Suprapubic skin (tissue), 4 donors: ENCODE results near the gene TANC1.
"Not testable (repeated sequence)": the region's sequence is repeated elsewhere in the genome, so short reads cannot be mapped to it uniquely, and the experiment has no call there.

ENCODE experiments used
- EP300 ChIP-seq: sonication (generic); formaldehyde crosslinking; IDR thresholded peaks from one replicate; pipeline ENCODE4 v1.6.1; 2017; ENCODE audit warnings: antibody characterized with exemption
- POLR2A ChIP-seq, 2 donors: fragments of 450-650 bp; IDR thresholded peaks; one replicate each; pipeline ENCODE4 v1.6.1; 2017; ENCODE audit warnings: antibody characterized with exemption in 2 of 2, mild to moderate bottlenecking in 2 of 2, moderate library complexity in 2 of 2
- POLR2AphosphoS5 ChIP-seq, 3 donors: sonication (generic); formaldehyde crosslinking; IDR thresholded peaks; one replicate each; pipeline ENCODE4 v1.6.1; 2017; ENCODE audit warnings: antibody characterized with exemption in 3 of 3
- TF ChIP-seq, protein P1 (sequence below), 2 donors: fragments of 200-600 bp in 1 of 2; fragments of 450-650 bp in 1 of 2; sonication (generic) in 1 of 2; IDR thresholded peaks; one replicate each; pipeline ENCODE4 v1.5.1; 2016 to 2019; ENCODE audit warnings: antibody characterized with exemption in 2 of 2, mild to moderate bottlenecking in 1 of 2, moderate library complexity in 1 of 2

DNA sequence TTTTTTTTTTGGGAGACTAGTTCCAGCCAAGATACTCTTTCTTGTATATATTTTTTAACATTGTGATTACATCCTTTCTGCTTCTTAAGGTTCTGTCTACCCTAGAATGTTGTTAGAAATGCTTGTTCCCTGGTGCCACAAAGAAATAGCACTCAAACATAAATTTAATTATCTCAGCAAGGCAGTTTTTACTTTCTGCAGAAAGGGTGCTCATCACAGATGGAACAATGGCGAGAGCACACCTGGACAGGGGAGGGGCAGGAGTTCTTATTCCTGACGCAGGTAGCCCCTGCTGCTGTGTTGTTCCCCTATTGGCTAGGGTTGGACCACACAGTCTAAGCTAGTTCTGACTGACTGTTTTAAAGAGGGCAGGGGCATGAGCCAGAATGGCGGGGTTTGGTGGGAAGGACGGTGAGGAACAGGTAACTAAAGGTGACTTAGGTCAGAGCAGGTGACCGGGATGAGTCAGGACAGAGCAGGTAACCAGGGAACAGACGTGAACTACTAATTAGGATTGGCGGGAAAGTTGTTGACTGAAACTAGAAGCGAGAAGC, 127.9 kb downstream of the TANC1 start:
- TF ChIP-seq POLR2AphosphoS5 (IDR thresholded peaks at IDR 0.05); POLR2A (IDR thresholded peaks at IDR 0.05); EP300: not testable (repeated sequence)
- TF ChIP-seq, protein P1, sequence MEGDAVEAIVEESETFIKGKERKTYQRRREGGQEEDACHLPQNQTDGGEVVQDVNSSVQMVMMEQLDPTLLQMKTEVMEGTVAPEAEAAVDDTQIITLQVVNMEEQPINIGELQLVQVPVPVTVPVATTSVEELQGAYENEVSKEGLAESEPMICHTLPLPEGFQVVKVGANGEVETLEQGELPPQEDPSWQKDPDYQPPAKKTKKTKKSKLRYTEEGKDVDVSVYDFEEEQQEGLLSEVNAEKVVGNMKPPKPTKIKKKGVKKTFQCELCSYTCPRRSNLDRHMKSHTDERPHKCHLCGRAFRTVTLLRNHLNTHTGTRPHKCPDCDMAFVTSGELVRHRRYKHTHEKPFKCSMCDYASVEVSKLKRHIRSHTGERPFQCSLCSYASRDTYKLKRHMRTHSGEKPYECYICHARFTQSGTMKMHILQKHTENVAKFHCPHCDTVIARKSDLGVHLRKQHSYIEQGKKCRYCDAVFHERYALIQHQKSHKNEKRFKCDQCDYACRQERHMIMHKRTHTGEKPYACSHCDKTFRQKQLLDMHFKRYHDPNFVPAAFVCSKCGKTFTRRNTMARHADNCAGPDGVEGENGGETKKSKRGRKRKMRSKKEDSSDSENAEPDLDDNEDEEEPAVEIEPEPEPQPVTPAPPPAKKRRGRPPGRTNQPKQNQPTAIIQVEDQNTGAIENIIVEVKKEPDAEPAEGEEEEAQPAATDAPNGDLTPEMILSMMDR (IDR thresholded peaks at IDR 0.05) = not testable (repeated sequence)
